GM18909 (cell line): ENCODE measurements around the gene CCDC6.
"Not testable (repeated sequence)": the region's sequence is repeated elsewhere in the genome, so short reads cannot be mapped to it uniquely, and the experiment has no call there.

Experiments
- ATAC-seq: cut with Tn5 transposase; IDR thresholded peaks from one replicate; pipeline ENCODE4 v1.9.1; 2021; ENCODE audit warnings: mild to moderate bottlenecking; ENCODE audit not compliant: unreplicated experiment, poor library complexity

The CCDC6 gene

DNA sequence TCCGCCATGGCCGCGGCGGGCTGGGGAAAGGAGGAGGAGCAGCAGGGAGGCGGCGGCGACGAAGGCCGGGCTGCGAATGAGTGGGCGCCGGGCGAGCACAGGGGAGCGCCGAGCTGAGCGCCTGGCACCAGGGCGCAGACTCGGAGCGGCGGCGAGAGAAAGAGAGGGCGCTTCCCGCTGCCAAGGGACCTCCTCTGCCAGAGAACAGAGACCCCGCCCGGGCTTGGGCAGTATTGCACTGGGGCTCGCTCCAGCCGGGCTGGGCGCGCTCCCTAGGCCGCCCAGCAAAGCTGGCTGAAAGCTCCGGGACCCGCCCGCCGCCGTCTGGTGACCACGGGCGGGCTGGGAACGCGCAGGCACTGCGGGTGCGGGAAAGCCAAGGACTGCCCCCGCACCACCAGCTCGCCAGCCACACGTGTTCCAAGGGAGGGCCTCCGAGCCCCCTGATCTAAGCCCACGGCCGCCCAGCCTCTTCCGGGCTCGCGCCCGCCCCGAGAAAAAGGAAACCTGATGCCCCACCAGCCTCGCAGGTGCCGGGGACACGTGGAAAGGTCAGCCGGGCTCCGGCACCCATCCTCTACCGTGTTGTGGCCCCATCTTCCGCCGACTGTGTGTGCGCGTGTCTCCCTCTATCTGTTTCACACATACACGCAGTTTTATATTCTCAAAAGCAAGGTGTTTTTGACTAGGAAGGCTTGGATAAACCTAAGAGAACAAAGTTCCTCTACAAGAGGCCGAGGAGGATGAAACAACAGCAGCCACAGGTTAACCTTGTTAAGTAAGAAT, at the start of gene CCDC6:
Gene CCDC6, minus strand, starts transcription at position 140 of the 786 bp plus-strand sequence. Its CDS starts 132 bp downstream, at position 8.
- peak; percentile 85 for ATAC-seq

DNA sequence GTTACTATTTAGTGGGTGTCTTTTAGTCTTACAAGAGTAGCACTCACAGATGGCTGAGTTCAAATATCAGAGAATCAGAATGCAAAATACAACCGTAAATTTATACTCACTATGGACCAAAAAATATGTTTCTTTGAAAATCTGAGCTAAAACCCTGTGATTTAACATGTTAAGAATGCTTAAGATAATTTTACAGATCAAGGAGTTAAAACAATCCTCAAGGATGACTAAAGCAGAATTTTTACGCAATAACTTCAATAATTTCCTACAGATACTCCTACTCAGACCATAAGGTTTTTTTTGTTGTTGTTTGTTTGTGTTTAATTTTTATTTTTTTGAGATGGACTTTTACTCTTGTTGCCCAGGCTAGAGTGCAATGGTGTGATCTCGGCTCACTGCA, 47.9 kb upstream of the CCDC6 start:
- ATAC-seq: no peak

DNA sequence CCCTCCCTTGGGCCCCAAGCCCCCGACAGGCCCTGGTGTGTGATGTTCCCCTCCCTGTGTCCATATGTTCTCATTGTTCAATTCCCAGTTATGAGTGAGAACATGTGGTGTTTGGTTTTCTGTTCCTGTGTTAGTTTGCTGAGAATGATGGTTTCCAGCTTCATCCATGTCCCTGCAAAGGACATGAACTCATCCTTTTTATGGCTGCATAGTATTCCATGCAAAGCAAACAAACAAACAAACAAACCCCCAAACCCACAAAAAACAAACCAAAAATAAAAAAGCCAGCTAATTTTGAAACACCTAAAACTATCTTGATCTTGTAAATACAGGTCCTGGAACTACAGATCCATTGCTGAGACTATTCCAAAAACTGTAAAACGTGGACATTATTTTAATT, 47.4 kb upstream of the CCDC6 start:
- ATAC-seq: not testable (repeated sequence)

DNA sequence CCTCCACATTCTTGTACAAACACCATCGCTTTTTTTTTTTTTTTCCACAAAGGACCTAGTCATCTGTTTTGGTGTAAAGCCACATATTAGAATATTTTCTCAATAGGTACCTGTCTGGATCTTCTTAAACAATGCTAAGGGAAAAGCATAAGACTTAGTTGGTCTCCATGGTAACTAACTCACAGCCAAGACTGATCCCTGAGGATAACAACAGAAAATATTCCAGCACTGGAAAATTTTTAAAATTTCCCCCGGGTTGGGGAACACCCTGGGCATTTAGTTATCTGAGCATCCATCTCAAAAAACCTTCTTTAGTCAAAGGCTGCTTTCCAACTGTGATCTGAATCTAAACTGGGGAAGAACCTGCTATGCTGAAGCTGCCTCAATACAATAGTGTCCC, 43.7 kb upstream of the CCDC6 start:
- ATAC-seq: no peak

- no peak for ATAC-seq
Measured at GRCh38 chr10:59949608-59950007, 43.3 kb upstream of the CCDC6 start.

DNA sequence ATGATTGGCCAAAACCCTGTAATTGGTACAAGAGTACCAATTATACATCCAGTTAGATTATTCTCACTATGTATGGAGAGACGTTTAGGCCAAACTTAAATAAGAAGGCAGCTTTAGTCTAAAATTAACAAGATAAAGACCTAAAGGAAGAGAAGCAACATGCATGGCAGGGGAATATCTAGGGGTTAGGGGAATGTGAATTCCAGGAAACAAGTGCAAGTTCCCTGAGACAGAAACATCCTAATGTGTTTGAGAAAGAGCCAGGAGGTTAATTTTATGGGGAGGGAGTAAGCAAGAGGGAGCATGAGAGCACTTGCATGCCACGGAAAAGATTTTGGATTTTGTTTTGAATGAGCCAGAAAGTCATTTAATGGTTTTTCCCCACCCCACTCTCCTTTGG, 39.6 kb upstream of the CCDC6 start:
- ATAC-seq: no peak

DNA sequence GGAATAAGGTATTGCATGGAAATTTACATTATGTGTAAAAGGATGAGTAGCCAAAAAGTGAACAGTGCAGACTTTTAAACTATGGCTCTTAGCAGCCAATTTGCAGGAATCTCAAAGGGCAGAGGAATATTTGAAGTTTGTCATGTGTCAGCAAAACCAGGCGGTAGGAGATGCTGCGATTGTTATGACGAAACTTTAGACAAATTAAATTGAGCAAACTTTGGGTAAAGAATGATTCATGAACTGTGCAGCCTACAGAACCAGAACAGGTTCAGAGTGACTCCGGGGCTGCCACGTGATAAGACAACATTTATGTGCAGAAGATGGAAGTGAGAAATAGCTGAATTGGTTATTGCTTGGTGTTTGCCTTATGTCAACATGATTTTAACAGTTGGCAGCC, 39.2 kb upstream of the CCDC6 start:
- ATAC-seq: no peak

GRCh38 chr10:59944339-59944935, 38.1 kb upstream of the CCDC6 start:
- ATAC-seq: no peak

- ATAC-seq: no peak
Measured at GRCh38 chr10:59942556-59942955, 36.2 kb upstream of the CCDC6 start.

DNA sequence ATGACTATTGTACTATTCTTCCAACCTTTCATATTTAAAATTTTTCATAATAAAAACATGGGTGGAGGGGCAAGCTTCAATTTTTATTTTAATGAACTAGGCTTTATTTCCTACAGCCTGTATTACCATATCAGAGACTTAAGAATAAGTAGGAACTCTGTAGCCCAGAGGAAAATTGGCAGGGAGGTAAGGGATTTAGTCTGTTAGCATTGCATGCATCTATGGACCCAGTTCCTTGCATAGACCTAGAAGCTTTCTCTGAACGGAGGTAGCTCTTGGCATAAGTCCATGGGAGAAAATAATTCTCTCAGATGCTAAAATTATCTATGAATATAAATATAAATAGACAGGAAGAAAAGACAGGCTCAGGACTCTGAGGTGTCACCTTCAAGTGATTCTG, 31.4 kb upstream of the CCDC6 start:
- ATAC-seq: no peak

GRCh38 chr10:59934701-59935100, 28.3 kb upstream of the CCDC6 start:
- no peak for ATAC-seq

- ATAC-seq: not testable (repeated sequence)
Measured at GRCh38 chr10:59930788-59931521, 24.6 kb upstream of the CCDC6 start.

GRCh38 chr10:59926086-59926485, 19.7 kb upstream of the CCDC6 start:
- no peak for ATAC-seq

DNA sequence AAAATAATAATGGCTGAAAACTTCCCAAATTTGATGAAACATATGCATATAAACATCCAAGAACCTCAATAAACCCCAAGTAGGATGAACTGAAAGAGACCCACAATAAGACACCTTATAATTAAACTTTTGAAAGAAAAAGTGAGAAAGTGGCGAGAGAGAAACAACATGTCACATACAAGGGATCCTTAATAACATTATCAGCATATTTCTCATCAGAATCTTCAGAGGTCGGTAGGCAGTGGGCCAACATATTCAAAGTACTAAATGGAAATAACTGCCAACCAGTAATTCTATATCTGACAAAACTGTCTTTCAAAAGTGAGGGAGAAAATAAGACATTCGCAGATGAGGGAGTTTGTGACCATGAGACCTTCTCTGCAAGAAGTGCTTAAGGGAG, 16.6 kb upstream of the CCDC6 start:
- ATAC-seq: no peak

GRCh38 chr10:59917922-59918321, 11.6 kb upstream of the CCDC6 start:
- ATAC-seq: no peak

- ATAC-seq: no peak
Measured at GRCh38 chr10:59913547-59914237, 7.3 kb upstream of the CCDC6 start.

DNA sequence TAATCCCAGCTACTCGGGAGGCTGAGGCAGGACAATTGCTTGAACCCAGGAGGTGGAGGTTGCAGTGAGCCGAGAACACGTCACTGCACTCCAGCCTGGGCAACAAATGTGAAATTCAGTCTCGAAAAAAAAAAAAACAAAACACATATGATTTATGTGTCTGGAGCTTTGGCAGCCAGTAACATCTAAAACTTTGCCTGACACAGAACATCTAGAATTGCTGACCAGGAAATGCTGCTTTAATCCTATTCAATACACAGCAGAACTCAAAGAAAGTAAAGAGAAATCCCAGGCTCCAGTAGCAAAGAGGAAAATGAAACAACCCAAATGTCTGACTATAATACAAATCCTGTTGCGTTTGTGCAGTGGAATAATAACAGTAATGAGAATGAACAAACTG, 4.5 kb upstream of the CCDC6 start:
- no peak for ATAC-seq

DNA sequence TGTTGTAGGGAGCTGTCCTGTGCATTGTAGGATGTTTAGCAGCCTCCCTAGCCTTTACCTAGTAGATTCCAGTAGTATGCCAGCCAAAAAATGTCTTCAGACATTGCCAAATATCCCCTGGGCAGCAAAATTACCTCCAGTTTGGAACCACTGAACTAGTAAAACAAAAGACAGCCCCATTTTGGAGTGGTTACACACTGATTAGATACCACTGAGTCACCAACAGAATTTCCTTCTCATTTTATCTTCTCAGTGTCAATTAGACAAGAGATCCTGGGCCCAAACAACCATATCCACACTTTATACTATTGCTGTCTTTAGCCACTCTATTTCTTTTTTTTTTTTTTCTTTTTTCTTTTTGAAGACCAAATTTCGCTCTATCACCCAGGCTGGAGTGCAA, 3.5 kb upstream of the CCDC6 start:
- no peak for ATAC-seq

DNA sequence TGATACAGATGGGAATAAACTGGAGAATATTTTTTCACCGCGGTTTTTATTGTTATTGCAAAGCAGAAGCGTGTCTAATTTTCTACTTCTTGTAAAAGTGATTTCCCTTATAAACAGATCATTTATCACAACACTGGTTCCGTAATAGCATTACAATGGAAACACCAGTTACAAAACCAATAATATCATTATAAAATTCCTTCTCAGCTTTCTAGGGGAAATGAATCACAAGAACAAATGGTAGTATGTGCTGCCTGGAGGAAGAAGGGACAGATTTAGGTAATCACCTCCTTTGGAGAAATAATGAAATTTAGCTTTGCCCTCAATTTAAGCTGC, 2.4 kb upstream of the CCDC6 start:
- ATAC-seq: no peak

DNA sequence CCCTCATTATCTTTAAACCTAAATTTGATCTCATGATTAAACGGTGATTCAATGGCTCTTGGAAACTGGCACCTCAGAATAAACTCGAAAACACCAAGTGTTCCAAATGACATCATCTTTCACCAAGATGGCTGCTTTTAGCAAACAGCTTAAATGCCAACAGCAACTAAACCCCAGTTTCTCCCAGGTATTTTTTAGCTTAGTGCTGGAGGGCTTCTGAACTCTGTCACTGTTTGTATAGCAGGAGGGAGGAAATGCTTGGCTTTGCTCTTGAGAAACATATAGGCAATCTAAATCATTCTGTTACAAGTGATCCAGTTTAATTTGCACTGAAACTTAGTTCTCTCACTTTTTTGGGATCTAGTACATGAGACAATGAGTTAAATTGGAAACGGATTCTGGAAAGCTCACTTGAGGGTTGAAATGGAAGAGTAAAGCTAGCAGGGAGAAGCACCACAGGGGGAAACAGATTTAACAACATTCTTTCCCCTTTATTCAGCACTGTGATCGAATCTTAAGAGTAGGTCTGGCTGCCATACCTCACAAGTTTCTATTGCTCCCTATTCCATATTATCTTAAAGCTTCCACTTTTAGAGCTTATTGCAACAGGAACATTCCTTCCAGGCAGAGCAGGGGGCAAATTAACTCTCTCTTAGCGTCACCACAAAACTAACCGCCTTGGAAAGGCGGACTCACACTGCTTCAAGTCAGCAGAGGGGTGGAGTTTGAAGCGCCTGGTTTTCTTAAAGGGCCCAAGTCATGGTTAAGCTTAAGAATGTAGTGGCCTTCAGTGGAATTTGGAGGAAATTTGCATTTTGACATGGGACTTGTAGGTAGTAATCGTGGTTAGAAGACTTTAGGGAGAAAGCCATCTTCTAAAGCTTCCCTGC, 1.8 kb upstream of the CCDC6 start:
- peak; percentile 28 for ATAC-seq
